Eye (tissue), 1 donor: ENCODE data around the gene RSL1D1.

Source experiments
- DNase-seq: peaks from one replicate; pipeline ENCODE4 v3.0.0-alpha.2; 2015

RSL1D1 gene

GRCh38 chr16:11851294-11852091 lies at the start of gene RSL1D1:
RSL1D1 (minus strand) TSS chr16:11851542; CDS start chr16:11851512, 30 bp downstream.
- peak; percentile 99 for DNase-seq

- DNase-seq, result no peak
Measured at GRCh38 chr16:11901091-11901490, 49.7 kb upstream of the RSL1D1 start.

- no peak for DNase-seq
Measured at GRCh38 chr16:11896486-11897176, 45.3 kb upstream of the RSL1D1 start.

- DNase-seq, result no peak
Measured at GRCh38 chr16:11893571-11893970, 42.2 kb upstream of the RSL1D1 start.

GRCh38 chr16:11892761-11893160 lies 41.4 kb upstream of the RSL1D1 start:
- no peak for DNase-seq

GRCh38 chr16:11890231-11890965 lies 39.1 kb upstream of the RSL1D1 start:
- no peak for DNase-seq

GRCh38 chr16:11886881-11887280 lies 35.5 kb upstream of the RSL1D1 start:
- DNase-seq, result no peak

- DNase-seq, result no peak
Measured at GRCh38 chr16:11884035-11884434, 32.7 kb upstream of the RSL1D1 start.

- DNase-seq, result no peak
Measured at GRCh38 chr16:11880007-11880406, 28.7 kb upstream of the RSL1D1 start.

- DNase-seq, result no peak
Measured at GRCh38 chr16:11877374-11877773, 26.0 kb upstream of the RSL1D1 start.

- no peak for DNase-seq
Measured at GRCh38 chr16:11876306-11876705, 25.0 kb upstream of the RSL1D1 start.

GRCh38 chr16:11875721-11876120 lies 24.4 kb upstream of the RSL1D1 start:
- no peak for DNase-seq

GRCh38 chr16:11871193-11871592 lies 19.9 kb upstream of the RSL1D1 start:
- peak; percentile 11 for DNase-seq

- no peak for DNase-seq
Measured at GRCh38 chr16:11870399-11870798, 19.1 kb upstream of the RSL1D1 start.

- DNase-seq, result no peak
Measured at GRCh38 chr16:11869353-11870228, 18.2 kb upstream of the RSL1D1 start.

GRCh38 chr16:11868412-11868980 lies 17.2 kb upstream of the RSL1D1 start:
- no peak for DNase-seq

- no peak for DNase-seq
Measured at GRCh38 chr16:11862489-11862888, 11.1 kb upstream of the RSL1D1 start.

GRCh38 chr16:11857161-11857560 lies 5.8 kb upstream of the RSL1D1 start:
- DNase-seq, result no peak

GRCh38 chr16:11852092-11852809 lies 909 bp upstream of the RSL1D1 start:
- DNase-seq, result no peak

- no peak for DNase-seq
Measured at GRCh38 chr16:11848842-11849241, 2.5 kb downstream of the RSL1D1 start.

- DNase-seq, result no peak
Measured at GRCh38 chr16:11844499-11844898, 6.8 kb downstream of the RSL1D1 start.

GRCh38 chr16:11843861-11844260 lies 7.5 kb downstream of the RSL1D1 start:
- no peak for DNase-seq
